ENCODE results near the gene PJA1. TPM values are rescaled to one million over a fixed set of nuclear protein-coding genes. Genes with fewer than 3 reads are reported as not detected.

The PJA1 gene
- polyA plus RNA-seq, 1 of the 3 experiments (the other 2 are of a cell fraction) = 16.5 TPM

- 43% methylated on average over 5 of the region's 5 CpGs for WGBS (ENCODE audit: low lambda C conversion rate)
- TF ChIP-seq RAD21 (IDR thresholded peaks at IDR 0.05; ENCODE audit: low read length) (no peak), FOXJ3 (CRISPR knock-in tag; IDR thresholded peaks at IDR 0.05) (no peak), RFX5 (IDR thresholded peaks at IDR 0.05; ENCODE audit: low read length) (no peak), ELF1 (IDR thresholded peaks at IDR 0.05) (no peak), NFIC (IDR thresholded peaks at IDR 0.05; ENCODE audit: borderline replicate concordance) (no peak), RCOR1 (IDR thresholded peaks at IDR 0.05; ENCODE audit: low read length) (no peak), FOSL2 (IDR thresholded peaks at IDR 0.05; ENCODE audit: borderline replicate concordance, low read depth) (no peak), POLR2AphosphoS5 (IDR thresholded peaks at IDR 0.05; ENCODE audit: low read depth, low read length) (no peak), RXRA (IDR thresholded peaks at IDR 0.05; ENCODE audit: borderline replicate concordance, low read depth) (no peak), GABPA (IDR thresholded peaks at IDR 0.05; ENCODE audit: low read depth) (no peak), TAF1 (IDR thresholded peaks at IDR 0.05; ENCODE audit: borderline replicate concordance, low read depth, low read length) (no peak), MAX (IDR thresholded peaks at IDR 0.05; ENCODE audit: low read depth) (no peak), YY1 (IDR thresholded peaks at IDR 0.05; ENCODE audit: low read depth) (no peak), SMC3 (IDR thresholded peaks at IDR 0.05; ENCODE audit: low read depth, low read length) (no peak), NRF1 (IDR thresholded peaks at IDR 0.05; ENCODE audit: low read depth, low read length) (no peak), CHD2 (IDR thresholded peaks at IDR 0.05; ENCODE audit: low read length, partially characterized antibody) (no peak), FOXM1 (IDR thresholded peaks at IDR 0.05; ENCODE audit: low read depth) (no peak), IRF3 (IDR thresholded peaks at IDR 0.05; ENCODE audit: low read depth, low read length) (no peak)
- Histone ChIP-seq H3K36me3 (replicated peaks in 1 of 2; ENCODE audit: control insufficient read depth in 1 of 2, insufficient read depth in 2 of 2, low read length in 1 of 2) (no peaks in the 10 kb centered on the region), H3K27me3 (ENCODE audit: insufficient read depth) (peaks cover 46% of the 10 kb centered on the region; the same call in 1 of the 2 replicates), H2AFZ (ENCODE audit: low read depth) (no peak overlapping the region), H3K9me2 (no peaks in the 10 kb centered on the region), H3K4me2 (no peak overlapping the region), H3F3A (replicated peaks; ENCODE audit: insufficient read depth) (no peaks in the 10 kb centered on the region), H3K79me2 (ENCODE audit: insufficient read depth) (no peaks in the 10 kb centered on the region), H3K27ac (ENCODE audit: low read depth in 2 of 2, low read length in 1 of 2) (no peak overlapping the region), H3K4me3 (ENCODE audit: low read depth in 2 of 2, low read length in 1 of 2) (no peak overlapping the region), H4K20me1 (ENCODE audit: insufficient read depth) (no peaks in the 10 kb centered on the region), H3K9me3 (no peaks in the 10 kb centered on the region), H3K9ac (no peak overlapping the region), H3K4me1 (ENCODE audit: control insufficient read depth in 1 of 2, insufficient read depth in 2 of 2, low read depth in 1 of 2, low read length in 1 of 2) (peaks cover 0 to 32% of the 10 kb centered on the region in 2 experiments; a peak in 1 of 4 replicates)
- ChIA-PET CTCF (interaction anchor here (0.7 to 1.4 kb wide), 3 partner anchors 13 to 184 kb away, joined by 3 to 4 read pairs (median 3); no protein-coding TSS in a partner anchor), POLR2A (no interaction called here)
- no peak for DNase-seq
Observed at GRCh38 chrX:69131886-69132285, 33.4 kb downstream of the PJA1 start.

GRCh38 chrX:69130439-69130838, 34.8 kb downstream of the PJA1 start:
- H3K27me3 ChIP-seq (ENCODE audit: insufficient read depth) = peaks cover 45% of the 10 kb centered on the region; the same call in 1 of the 2 replicates
- no peaks in the 10 kb centered on the region for H3K9me2 ChIP-seq
- H3K9me3 ChIP-seq = no peaks in the 10 kb centered on the region
- no peaks in the 10 kb centered on the region for H3K79me2 ChIP-seq (ENCODE audit: insufficient read depth)
- no peak for TF ChIP-seq RXRA (IDR thresholded peaks at IDR 0.05; ENCODE audit: borderline replicate concordance, low read depth)
- TF ChIP-seq MAX (IDR thresholded peaks at IDR 0.05; ENCODE audit: low read depth) = no peak
- TF ChIP-seq NFIC (IDR thresholded peaks at IDR 0.05; ENCODE audit: borderline replicate concordance) = no peak
- TF ChIP-seq NRF1 (IDR thresholded peaks at IDR 0.05; ENCODE audit: low read depth, low read length) = no peak
- no peak for TF ChIP-seq JUND (IDR thresholded peaks at IDR 0.05)
- no peak for TF ChIP-seq FOXJ3 (CRISPR knock-in tag; IDR thresholded peaks at IDR 0.05)
- TF ChIP-seq REST (IDR thresholded peaks at IDR 0.05; ENCODE audit: low read depth, low read length) = no peak
- TF ChIP-seq FOSL2 (IDR thresholded peaks at IDR 0.05; ENCODE audit: borderline replicate concordance, low read depth) = no peak
- WGBS (ENCODE audit: low lambda C conversion rate) = 6% methylated on average over 2 of the region's 2 CpGs
- H3F3A ChIP-seq (replicated peaks; ENCODE audit: insufficient read depth) = no peaks in the 10 kb centered on the region
- POLR2A ChIA-PET = no interaction called here
- CTCF ChIA-PET = interaction anchor here (0.6 to 1.6 kb wide), 4 partner anchors 28 to 92 kb away, joined by 3 to 4 read pairs (median 4); partner anchors contain the start of gene PJA1
- H3K27ac ChIP-seq (ENCODE audit: low read depth in 2 of 2, low read length in 1 of 2) = no peak overlapping the region
- H4K20me1 ChIP-seq (ENCODE audit: insufficient read depth) = no peaks in the 10 kb centered on the region
- no peak for DNase-seq
- no peak overlapping the region for H3K4me2 ChIP-seq
- peaks cover 0 to 30% of the 10 kb centered on the region in 2 experiments; a peak in 1 of 4 replicates for H3K4me1 ChIP-seq (ENCODE audit: control insufficient read depth in 1 of 2, insufficient read depth in 2 of 2, low read depth in 1 of 2, low read length in 1 of 2)
- H3K36me3 ChIP-seq (replicated peaks in 1 of 2; ENCODE audit: control insufficient read depth in 1 of 2, insufficient read depth in 2 of 2, low read length in 1 of 2) = no peaks in the 10 kb centered on the region
- H2AFZ ChIP-seq (ENCODE audit: low read depth) = no peak overlapping the region
- H3K4me3 ChIP-seq (ENCODE audit: low read depth in 2 of 2, low read length in 1 of 2) = no peak overlapping the region
- H3K9ac ChIP-seq = no peak overlapping the region
